Tibial nerve (tissue), 4 donors: ENCODE data around the gene DOK5. TPM values are rescaled to one million over a fixed set of nuclear protein-coding genes. Genes with fewer than 3 reads are reported as not detected.

ENCODE experiments used
- DNase-seq, 2 donors: peaks; one replicate each; pipeline ENCODE4 v3.0.0-alpha.2; 2019; ENCODE audit warnings: low spot score in 2 of 2
- H3K27ac ChIP-seq, 4 donors: fragments of 200-600 bp; sonication (generic) in 3 of 4; one replicate each; pipeline ENCODE4 v1.5.1; 2017 to 2019; ENCODE audit warnings: mild to moderate bottlenecking in 1 of 4
- H3K27me3 ChIP-seq, 2 donors: fragments of 200-600 bp; sonication (generic) in 1 of 2; one replicate each; pipeline versions ENCODE4 v1.5.1 to v1.6.0; 2017 to 2019
- H3K36me3 ChIP-seq, 3 donors: fragments of 200-600 bp; sonication (generic); one replicate each; pipeline ENCODE4 v1.5.1; 2018 to 2019
- H3K4me1 ChIP-seq, 4 donors: fragments of 200-600 bp; sonication (generic) in 3 of 4; one replicate each; pipeline ENCODE4 v1.5.1; 2017 to 2019
- H3K4me3 ChIP-seq, 4 donors: fragments of 200-600 bp; sonication (generic) in 3 of 4; one replicate each; pipeline ENCODE4 v1.5.1; 2017 to 2019; ENCODE audit warnings: mild to moderate bottlenecking in 1 of 4, moderate library complexity in 1 of 4
- H3K9me3 ChIP-seq, 4 donors: fragments of 200-600 bp; sonication (generic) in 3 of 4; one replicate each; pipeline ENCODE4 v1.5.1; 2017 to 2019
- EP300 ChIP-seq, 2 donors: sonication (generic); formaldehyde crosslinking; IDR thresholded peaks; one replicate each; pipeline ENCODE4 v1.6.1; 2017; ENCODE audit warnings: antibody characterized with exemption in 2 of 2, mild to moderate bottlenecking in 1 of 2
- POLR2A ChIP-seq, 2 donors: fragments of 450-650 bp; IDR thresholded peaks; one replicate each; pipeline ENCODE4 v1.6.1; 2017; ENCODE audit warnings: antibody characterized with exemption in 2 of 2, mild to moderate bottlenecking in 2 of 2, moderate library complexity in 2 of 2
- WGBS, 2 donors: methylation state at CpG; one replicate each; pipeline ENCODE4 v1.1.5; 2018; 5-methylcytosine and 5-hydroxymethylcytosine counted together
- total RNA-seq, 4 donors: library from RNA; depleted of rRNA; stranded (reverse); fragments of >200 nt; gene quantifications; one replicate each; pipeline ENCODE4 v1.1.0, GENCODE V29; 2016
- TF ChIP-seq, protein P1 (sequence below), 5 experiments: fragments of 200-600 bp in 3 of 5; fragments of 450-650 bp in 2 of 5; sonication (generic) in 3 of 5; IDR thresholded peaks; one replicate each; pipeline ENCODE4 v1.5.1; 2016 to 2019; ENCODE audit warnings: antibody characterized with exemption in 5 of 5, mild to moderate bottlenecking in 3 of 5, moderate library complexity in 2 of 5

DOK5 gene
- total RNA-seq, 4 donors from 2014 or later, result 5.3 to 11.3 (median 7.5) TPM

DNA sequence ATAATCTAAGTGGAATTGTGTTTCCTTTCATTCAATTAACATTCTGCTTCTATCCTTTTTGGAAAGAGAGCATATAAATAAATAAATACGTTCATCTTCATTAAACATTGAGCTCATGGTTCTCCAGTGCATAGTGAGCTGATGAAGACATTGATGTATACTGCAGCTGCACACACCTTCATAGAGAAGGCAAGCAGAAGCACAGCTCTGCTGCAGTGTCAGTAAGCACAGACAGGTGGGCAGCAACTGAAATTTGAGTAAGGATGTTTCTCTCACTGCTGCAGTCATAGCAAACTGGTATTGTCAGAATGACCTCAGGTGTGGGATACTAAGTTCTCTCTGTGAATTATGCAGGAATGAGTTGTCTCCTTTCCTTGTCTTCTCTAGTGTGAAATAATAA is 202.9 kb downstream of the DOK5 start:
- 65 to 67% methylated on average over 1 of the region's 1 CpG for WGBS, 2 donors
- TF ChIP-seq POLR2A (IDR thresholded peaks at IDR 0.05) (no peak), EP300 (IDR thresholded peaks at IDR 0.05) (no peak)
- TF ChIP-seq, protein P1, sequence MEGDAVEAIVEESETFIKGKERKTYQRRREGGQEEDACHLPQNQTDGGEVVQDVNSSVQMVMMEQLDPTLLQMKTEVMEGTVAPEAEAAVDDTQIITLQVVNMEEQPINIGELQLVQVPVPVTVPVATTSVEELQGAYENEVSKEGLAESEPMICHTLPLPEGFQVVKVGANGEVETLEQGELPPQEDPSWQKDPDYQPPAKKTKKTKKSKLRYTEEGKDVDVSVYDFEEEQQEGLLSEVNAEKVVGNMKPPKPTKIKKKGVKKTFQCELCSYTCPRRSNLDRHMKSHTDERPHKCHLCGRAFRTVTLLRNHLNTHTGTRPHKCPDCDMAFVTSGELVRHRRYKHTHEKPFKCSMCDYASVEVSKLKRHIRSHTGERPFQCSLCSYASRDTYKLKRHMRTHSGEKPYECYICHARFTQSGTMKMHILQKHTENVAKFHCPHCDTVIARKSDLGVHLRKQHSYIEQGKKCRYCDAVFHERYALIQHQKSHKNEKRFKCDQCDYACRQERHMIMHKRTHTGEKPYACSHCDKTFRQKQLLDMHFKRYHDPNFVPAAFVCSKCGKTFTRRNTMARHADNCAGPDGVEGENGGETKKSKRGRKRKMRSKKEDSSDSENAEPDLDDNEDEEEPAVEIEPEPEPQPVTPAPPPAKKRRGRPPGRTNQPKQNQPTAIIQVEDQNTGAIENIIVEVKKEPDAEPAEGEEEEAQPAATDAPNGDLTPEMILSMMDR (IDR thresholded peaks at IDR 0.05), result no peak

DNA sequence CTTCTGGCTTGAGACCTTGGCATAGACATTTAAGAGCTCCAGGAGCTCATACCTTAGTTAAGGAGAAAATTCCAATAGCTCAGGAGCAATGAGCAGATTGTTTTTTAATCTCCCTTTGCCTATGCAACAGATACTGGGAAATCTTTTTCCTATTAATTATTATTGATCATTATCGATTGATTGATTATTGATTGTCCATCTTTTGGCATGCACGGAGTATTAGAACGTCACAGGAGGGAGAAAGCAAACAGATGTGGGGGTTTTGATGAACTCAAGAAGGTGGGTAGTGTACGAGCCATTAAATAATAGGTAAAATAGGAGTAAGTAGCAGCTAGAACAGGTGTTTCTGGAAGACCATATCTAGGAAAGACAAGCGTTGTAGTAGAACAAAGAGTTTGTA is 205.0 kb downstream of the DOK5 start:
- H3K27me3 ChIP-seq, result no peaks in the 10 kb centered on the region
- TF ChIP-seq, protein P1 (IDR thresholded peaks at IDR 0.05), result no peak
- no peak for TF ChIP-seq EP300 (IDR thresholded peaks at IDR 0.05)
- TF ChIP-seq POLR2A (IDR thresholded peaks at IDR 0.05), result no peak
- peaks cover 0 to 7% (median 2%) of the 10 kb centered on the region in 4 donors for H3K4me1 ChIP-seq
- no peaks in the 10 kb centered on the region for H3K36me3 ChIP-seq
- H3K4me3 ChIP-seq, result no peak overlapping the region
- DNase-seq, result no peak
- no peak overlapping the region for H3K27ac ChIP-seq
- no peaks in the 10 kb centered on the region for H3K9me3 ChIP-seq
- 37 to 39% methylated on average over 5 of the region's 5 CpGs for WGBS, 2 donors

More for the DNA sequence above, 202.9 kb downstream of the DOK5 start:
- no peak overlapping the region for H3K27ac ChIP-seq
- DNase-seq, result no peak
- H3K4me1 ChIP-seq, result peaks cover 0 to 7% (median 2%) of the 10 kb centered on the region in 4 donors
- no peaks in the 10 kb centered on the region for H3K27me3 ChIP-seq
- no peaks in the 10 kb centered on the region for H3K36me3 ChIP-seq
- no peaks in the 10 kb centered on the region for H3K9me3 ChIP-seq
- no peak overlapping the region for H3K4me3 ChIP-seq

DNA sequence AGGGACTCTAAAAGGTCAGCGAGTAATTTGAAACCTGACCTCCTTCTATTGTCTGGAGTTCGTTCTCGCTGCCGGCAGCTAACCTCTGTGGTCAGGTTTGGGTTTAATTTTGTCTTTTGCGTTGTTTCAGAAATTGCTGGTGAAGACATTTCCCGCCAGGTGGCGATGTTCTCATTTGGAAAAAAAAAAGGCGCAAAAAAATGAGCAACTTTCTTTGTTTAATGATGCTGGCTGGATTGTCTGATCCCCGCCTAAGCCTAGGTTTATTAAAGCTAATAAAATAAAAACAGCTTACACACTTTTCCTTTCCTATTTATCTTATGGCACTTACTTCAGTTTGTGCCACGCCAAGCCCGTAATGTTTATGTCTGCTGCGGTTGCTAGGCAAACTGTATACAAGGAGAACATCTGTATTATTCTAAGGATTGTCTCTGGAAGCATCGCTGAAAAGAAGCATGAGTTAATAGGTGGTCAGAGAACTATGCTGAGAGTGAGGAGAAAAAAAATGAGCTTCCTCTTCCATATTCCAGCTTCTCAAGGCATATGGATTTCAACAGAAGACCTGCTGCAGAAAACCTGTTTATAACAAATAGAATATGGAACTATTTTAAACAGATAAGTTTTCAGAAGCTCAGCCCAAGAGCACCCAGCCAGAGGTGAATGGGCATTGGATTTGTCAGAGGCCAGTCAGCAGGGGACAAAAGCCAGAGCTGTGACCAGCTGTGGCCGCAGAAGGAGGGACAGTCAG is 205.7 kb downstream of the DOK5 start:
- Histone ChIP-seq H3K4me1 (peaks cover 0 to 7% (median 2%) of the 10 kb centered on the region in 4 donors), H3K9me3 (no peaks in the 10 kb centered on the region), H3K27me3 (no peaks in the 10 kb centered on the region), H3K4me3 (no peak overlapping the region), H3K36me3 (no peaks in the 10 kb centered on the region), H3K27ac (no peak overlapping the region)
- TF ChIP-seq POLR2A (IDR thresholded peaks at IDR 0.05) (no peak), EP300 (IDR thresholded peaks at IDR 0.05) (no peak)
- TF ChIP-seq, protein P1 (IDR thresholded peaks at IDR 0.05), result peak in 4 of 5 experiments; percentile 35 to 58 (median 46)
- peak in 1 of 2 donors; percentile 44 for DNase-seq
- 12 to 14% methylated on average over 14 of the region's 14 CpGs for WGBS, 2 donors

DNA sequence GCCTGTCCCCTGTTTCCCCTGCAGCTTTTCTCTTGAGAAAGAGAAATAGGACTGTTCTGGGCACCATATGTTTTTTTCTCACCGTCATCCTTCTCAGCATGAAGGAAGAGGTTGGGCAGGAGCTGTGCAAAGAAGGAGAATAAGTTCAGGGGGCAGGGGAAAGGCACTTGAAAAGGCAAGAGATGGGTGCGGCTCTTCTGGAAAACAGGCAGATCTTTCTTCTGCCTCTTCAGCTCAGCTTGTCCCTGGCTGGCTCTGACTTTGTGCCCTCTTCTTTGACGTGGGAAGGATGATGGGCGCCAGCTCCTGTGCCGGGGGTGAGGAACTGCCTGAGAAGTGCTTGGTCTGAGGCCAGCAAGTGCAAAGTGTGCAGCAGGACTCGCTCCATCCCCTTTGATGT is 206.5 kb downstream of the DOK5 start:
- WGBS, 2 donors, result 25 to 28% methylated on average over 6 of the region's 6 CpGs
- peaks cover 0 to 7% (median 2%) of the 10 kb centered on the region in 4 donors for H3K4me1 ChIP-seq
- H3K27me3 ChIP-seq, result no peaks in the 10 kb centered on the region
- H3K9me3 ChIP-seq, result no peaks in the 10 kb centered on the region
- no peak for DNase-seq
- no peaks in the 10 kb centered on the region for H3K36me3 ChIP-seq
- H3K4me3 ChIP-seq, result no peak overlapping the region
- no peak for TF ChIP-seq EP300 (IDR thresholded peaks at IDR 0.05)
- TF ChIP-seq POLR2A (IDR thresholded peaks at IDR 0.05), result no peak
- TF ChIP-seq, protein P1 (IDR thresholded peaks at IDR 0.05), result no peak
- H3K27ac ChIP-seq, result no peak overlapping the region

DNA sequence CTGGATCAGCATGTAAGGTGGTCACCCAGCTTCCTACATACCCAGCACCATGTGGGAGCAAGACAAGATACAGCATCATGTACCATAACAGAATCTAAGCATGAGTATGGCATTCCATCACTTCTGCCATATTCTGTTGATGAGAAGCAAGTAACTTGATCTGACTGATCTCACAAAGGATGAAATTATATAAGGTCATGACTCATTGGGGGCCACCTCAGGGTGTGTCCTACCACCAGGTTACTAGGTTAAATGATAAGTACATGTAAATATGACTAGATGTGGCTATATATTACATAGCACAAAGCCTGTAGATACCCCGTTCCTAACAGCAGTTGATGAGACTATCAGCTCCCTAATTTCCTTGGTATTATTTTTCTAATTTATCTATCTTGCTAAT is 213.1 kb downstream of the DOK5 start:
- 93 to 98% methylated on average over 1 of the region's 1 CpG for WGBS, 2 donors

More for the DNA sequence above, 213.1 kb downstream of the DOK5 start:
- H3K36me3 ChIP-seq, result no peaks in the 10 kb centered on the region
- H3K27me3 ChIP-seq, result no peaks in the 10 kb centered on the region
- DNase-seq, result no peak
- no peak overlapping the region for H3K27ac ChIP-seq
- H3K4me3 ChIP-seq, result no peak overlapping the region
- H3K4me1 ChIP-seq, result no peaks in the 10 kb centered on the region
- TF ChIP-seq, protein P1 (IDR thresholded peaks at IDR 0.05), result no peak
- no peak for TF ChIP-seq EP300 (IDR thresholded peaks at IDR 0.05)
- TF ChIP-seq POLR2A (IDR thresholded peaks at IDR 0.05), result no peak
- H3K9me3 ChIP-seq, result no peaks in the 10 kb centered on the region
